Measurements from ENCODE around the gene LAG3.
A peak's percentile ranks its signal among the peaks of the same experiment; 100 is the strongest.

Gene LAG3

GRCh38 chr12:6772726-6773589 is 638 bp downstream of the LAG3 start:
- DNase-seq: no peak

GRCh38 chr12:6773590-6774351 is 1.5 kb downstream of the LAG3 start:
- DNase-seq: no peak

- no peak for DNase-seq
Observed at GRCh38 chr12:6774499-6775062, 2.3 kb downstream of the LAG3 start.

- DNase-seq: no peak
Observed at GRCh38 chr12:6775185-6776174, 3.2 kb downstream of the LAG3 start.

GRCh38 chr12:6777386-6777785 is 5.1 kb downstream of the LAG3 start:
- no peak for DNase-seq

GRCh38 chr12:6778217-6778573 is 5.9 kb downstream of the LAG3 start:
- DNase-seq: no peak

GRCh38 chr12:6778574-6779550 is 6.5 kb downstream of the LAG3 start:
- DNase-seq: peak; percentile 83

- DNase-seq: no peak
Observed at GRCh38 chr12:6779708-6780432, 7.5 kb downstream of the LAG3 start.

- DNase-seq: no peak
Observed at GRCh38 chr12:6780573-6780972, 8.3 kb downstream of the LAG3 start.

- no peak for DNase-seq
Observed at GRCh38 chr12:6782119-6782518, 9.8 kb downstream of the LAG3 start.

- no peak for DNase-seq
Observed at GRCh38 chr12:6782850-6783566, 10.7 kb downstream of the LAG3 start.

- DNase-seq: no peak
Observed at GRCh38 chr12:6783828-6784227, 11.5 kb downstream of the LAG3 start.

GRCh38 chr12:6784296-6784695 is 12.0 kb downstream of the LAG3 start:
- no peak for DNase-seq

- DNase-seq: no peak
Observed at GRCh38 chr12:6784761-6785160, 12.4 kb downstream of the LAG3 start.

- DNase-seq: no peak
Observed at GRCh38 chr12:6786416-6787094, 14.2 kb downstream of the LAG3 start.

GRCh38 chr12:6787309-6787708 is 15.0 kb downstream of the LAG3 start:
- DNase-seq: no peak

- no peak for DNase-seq
Observed at GRCh38 chr12:6788972-6789924, 16.9 kb downstream of the LAG3 start, which contains the start of gene CD4. CD4 (plus strand) TSS chr12:6789528; CDS start chr12:6800139, 10,611 bp downstream.
